RCC 7860 (cell line): ENCODE measurements around the gene SNCA.

Experiments used
- DNase-seq: peaks from one replicate; pipeline ENCODE4 v3.0.0-alpha.2; 2015; ENCODE audit warnings: low spot score
- FAIRE-seq: peaks from 2 replicates; lab custom pipeline; 2012; peaks lifted over from hg19 to GRCh38; lab: Jason Lieb, UNC

SNCA gene

GRCh38 chr4:89712827-89713226 is 124.1 kb downstream of the SNCA start:
- DNase-seq (no peak), FAIRE-seq (no peak)

- DNase-seq (no peak), FAIRE-seq (no peak)
These were observed 124.8 kb downstream of the SNCA start for GRCh38 chr4:89712141-89712540.

- DNase-seq (no peak), FAIRE-seq (no peak)
These were observed 128.0 kb downstream of the SNCA start for GRCh38 chr4:89708903-89709421.

GRCh38 chr4:89707467-89707866 is 129.5 kb downstream of the SNCA start:
- FAIRE-seq, result no peak

GRCh38 chr4:89704651-89705395 is 132.1 kb downstream of the SNCA start:
- DNase-seq, result no peak
- no peak for FAIRE-seq

More at GRCh38 chr4:89707467-89707866, 129.5 kb downstream of the SNCA start:
- no peak for DNase-seq

GRCh38 chr4:89703829-89704590 is 133.0 kb downstream of the SNCA start:
- DNase-seq (no peak), FAIRE-seq (no peak)

- DNase-seq (no peak), FAIRE-seq (no peak)
These were observed 136.1 kb downstream of the SNCA start for GRCh38 chr4:89700766-89701423.

- DNase-seq (no peak), FAIRE-seq (no peak)
These were observed 151.3 kb downstream of the SNCA start for GRCh38 chr4:89685690-89686089.

- no peak for FAIRE-seq
- no peak for DNase-seq
These were observed 151.7 kb downstream of the SNCA start for GRCh38 chr4:89685277-89685676.

- FAIRE-seq, result no peak
These were observed 152.4 kb downstream of the SNCA start for GRCh38 chr4:89684536-89684935.

GRCh38 chr4:89682808-89683207 is 154.2 kb downstream of the SNCA start:
- DNase-seq (no peak), FAIRE-seq (no peak)

More at GRCh38 chr4:89684536-89684935, 152.4 kb downstream of the SNCA start:
- DNase-seq, result no peak

GRCh38 chr4:89681671-89682070 is 155.3 kb downstream of the SNCA start:
- DNase-seq (no peak), FAIRE-seq (no peak)

- FAIRE-seq (no peak), DNase-seq (no peak)
These were observed 155.7 kb downstream of the SNCA start for GRCh38 chr4:89681219-89681618.

GRCh38 chr4:89674876-89675459 is 162.0 kb downstream of the SNCA start:
- FAIRE-seq (no peak), DNase-seq (no peak)
